Endometrial microvascular endothelial cells (primary cell): ENCODE measurements around the gene INPP4B. TPM values are rescaled to one million over a fixed set of nuclear protein-coding genes. Genes with fewer than 3 reads are reported as not detected.

ENCODE experiments used
- in situ Hi-C: cut with HindIII; loops from 2 replicates; pipeline ENCODE4 v1.10.0; 2017; ENCODE audit warnings: low sequenced_read_pairs, low pct_unique_long_range_greater_than_20kb; ENCODE audit errors: inconsistent ontology term
- total RNA-seq: library from RNA; depleted of rRNA; stranded (reverse); fragments of >200 nt; gene quantifications from one replicate; pipeline ENCODE4 v1.2.3, GENCODE V29; 2015; ENCODE audit errors: inconsistent ontology term

INPP4B gene
- total RNA-seq, 1 donor from 2014 or later: 0.46 TPM

DNA sequence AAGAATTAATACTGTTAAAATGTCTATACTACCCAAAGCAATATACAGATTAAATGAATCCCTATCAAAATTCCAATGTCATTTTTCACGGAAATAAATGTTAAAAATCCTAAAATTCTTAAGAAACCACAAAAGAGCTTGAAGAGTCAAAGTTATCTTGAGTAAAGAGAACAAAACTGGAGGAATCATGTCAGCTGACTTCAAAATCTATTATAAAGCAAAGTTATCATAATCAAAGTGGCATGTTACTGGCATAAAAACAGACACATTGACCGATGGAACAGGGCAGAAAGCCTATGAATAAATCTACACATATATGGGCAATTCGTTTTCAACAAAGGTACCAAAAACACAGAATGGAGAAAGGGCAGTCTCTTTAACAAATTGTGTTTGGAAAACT, 579.0 kb downstream of the INPP4B start:
- in situ Hi-C loops: no loop called here

DNA sequence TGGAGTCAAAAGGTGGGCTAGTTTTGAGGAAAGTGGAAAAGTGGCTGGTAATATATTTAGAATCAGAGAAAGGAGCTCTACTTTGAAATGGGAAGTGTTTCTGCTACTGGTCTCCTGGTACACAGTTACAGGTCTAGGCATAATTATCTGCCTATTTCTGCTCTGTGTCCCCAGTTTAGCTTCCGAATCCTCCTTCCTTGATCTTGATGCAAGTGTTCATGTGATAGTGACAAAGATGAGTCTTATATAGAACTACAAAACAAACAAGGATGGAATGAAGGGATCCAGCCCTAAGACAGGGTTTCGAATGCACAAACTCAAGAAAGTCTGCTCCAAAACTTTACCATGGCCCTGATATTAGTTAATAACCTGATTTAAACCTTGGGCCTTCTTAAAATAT, 580.2 kb downstream of the INPP4B start:
- in situ Hi-C loops: no loop called here

DNA sequence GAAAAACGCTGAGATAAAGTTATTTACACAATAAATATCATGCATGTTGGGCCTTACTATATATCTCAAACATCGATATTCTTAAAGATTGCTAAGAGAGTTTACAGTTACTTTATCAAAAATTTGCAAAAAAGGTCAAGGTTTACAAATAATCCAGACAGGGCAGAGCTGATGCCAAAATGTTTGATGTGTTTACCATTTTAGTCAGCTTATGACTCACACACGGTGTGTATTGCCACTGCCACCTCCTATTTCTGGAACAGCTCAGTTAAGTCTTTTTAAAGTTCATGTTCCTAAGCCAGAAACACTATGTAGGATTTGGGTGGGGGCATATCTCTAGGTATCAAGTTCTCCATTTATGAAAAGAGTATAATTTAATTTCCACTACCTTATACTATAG, 580.6 kb downstream of the INPP4B start:
- in situ Hi-C loops: no loop called here

DNA sequence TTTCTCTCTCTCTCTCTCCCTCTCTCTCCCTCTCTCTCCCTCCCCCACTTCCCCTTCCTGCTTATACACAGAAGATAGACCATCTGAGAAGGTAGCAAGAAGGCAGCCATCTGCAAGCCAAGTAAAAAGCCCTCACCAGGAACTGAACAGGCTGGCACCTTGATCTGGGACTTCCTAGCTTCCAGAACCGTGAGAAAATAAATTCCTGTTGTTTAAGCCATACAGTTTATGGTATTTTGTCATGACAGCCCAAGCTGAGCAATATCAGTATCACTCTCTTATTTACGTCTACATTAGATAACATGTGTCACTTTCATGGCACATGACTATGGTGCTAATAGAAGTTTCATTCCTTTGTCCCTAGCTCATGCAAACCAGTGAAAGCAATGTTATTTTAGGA, 581.1 kb downstream of the INPP4B start:
- in situ Hi-C loops: no loop called here

DNA sequence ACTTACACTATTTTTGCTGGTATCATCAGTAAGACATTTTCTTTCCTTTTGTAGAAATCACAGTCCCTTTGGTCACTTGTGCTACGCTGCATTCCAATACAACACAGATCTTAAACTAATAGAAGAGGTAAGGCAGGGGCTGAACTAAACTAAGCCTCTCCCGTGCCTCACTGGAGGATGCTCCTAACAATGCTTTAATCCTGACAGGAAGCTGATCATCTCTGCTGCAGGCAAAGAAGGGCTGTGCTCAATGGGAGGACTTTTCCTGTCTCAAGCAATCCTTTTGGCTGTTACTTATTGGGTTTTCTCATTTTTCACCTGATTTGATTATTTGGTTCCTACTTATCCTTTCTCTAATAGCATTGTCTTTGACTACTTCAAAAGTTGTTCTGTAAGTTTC, 583.1 kb downstream of the INPP4B start:
- in situ Hi-C loops: no loop called here

DNA sequence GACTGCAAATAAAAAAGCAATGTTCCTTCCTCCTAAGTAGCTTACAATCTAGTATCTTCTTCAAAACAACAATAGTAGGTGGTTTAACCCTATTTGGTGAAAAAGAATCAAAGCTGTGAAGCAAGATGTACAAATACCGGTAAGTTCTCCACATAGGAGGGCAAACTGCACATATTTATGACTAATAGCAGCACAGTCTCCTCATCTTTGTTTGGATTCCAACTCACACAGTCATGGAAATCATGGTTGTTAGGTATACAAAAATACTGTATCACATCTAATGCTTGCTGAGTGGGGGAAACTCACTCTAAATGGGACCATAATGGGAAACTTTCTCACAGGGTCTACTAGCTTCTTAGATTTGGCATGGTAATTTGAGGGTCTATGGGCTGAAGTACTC, 597.2 kb downstream of the INPP4B start:
- in situ Hi-C loops: no loop called here

DNA sequence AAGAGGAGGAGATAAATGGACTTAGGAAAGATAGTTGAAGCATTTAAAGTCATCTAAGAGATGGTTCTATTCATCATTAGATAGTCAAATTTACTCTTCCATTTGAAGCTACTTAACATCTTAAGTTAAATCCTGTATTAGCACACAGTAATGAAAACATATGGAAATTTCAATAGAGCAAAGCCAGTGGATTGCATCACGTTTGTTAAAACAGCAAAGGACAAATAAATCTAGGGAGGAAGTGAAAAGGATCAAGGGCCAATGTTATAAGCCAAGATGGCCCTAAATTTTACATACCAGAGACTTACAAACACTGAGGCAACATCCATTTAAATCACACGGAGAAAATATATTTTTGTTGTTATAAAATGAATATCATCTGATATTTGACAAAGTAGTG, 602.8 kb downstream of the INPP4B start:
- in situ Hi-C loops: no loop called here

DNA sequence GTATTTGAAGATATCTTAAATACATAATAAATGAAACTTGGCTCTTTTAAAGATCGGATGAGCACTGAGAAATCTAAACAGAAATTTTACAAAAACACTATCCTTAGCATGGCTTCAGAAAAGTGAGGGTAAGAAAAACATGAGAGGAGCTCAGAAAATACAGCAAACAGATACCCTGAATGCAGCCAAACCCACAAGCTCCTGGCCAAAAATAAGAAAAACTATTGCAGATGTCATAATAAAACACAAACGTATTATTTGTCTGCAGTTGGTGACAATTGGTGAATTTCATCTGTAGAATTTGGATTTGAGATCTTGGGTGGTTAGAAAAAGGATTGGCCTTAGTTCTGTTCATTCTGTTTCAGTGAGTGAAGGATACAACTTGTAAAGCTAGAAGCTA, 603.9 kb downstream of the INPP4B start:
- in situ Hi-C loops: no loop called here

DNA sequence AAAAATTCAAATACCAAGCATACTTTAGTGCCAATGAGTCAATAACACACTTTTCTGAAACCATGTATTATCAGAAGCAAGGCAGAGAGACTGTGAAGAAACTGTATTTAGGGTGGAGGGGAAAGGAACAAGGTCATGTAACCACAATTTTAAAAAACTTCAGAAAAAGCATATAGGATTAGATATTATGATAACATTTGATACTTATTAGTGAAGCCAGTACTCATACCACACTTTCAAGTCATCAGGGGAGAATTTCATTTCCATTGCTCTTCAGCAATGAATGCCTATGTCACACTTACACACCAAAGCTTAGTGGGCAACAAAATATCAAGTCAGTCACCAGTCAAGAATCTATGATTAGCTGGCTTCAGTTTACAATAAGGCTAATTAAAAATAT, 607.5 kb downstream of the INPP4B start:
- in situ Hi-C loops: no loop called here

DNA sequence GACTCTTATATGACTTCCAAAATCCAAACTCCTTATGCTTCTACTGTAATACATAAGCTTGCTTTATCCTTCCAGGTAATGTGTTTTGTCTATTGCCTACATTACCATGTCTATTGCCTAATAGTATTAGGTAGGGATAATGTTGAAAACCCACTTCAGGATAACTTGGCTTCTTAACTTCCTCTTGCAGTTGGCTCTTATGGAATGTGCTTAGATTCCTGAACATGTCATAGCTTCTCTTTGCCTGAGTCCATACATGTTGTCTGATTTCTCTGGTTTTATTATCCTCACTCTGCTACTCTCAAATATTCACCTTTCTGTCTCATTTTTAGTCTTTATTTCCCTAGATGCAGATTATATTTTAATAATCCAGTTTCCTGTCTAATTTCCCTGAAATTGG, 609.8 kb downstream of the INPP4B start:
- in situ Hi-C loops: no loop called here

DNA sequence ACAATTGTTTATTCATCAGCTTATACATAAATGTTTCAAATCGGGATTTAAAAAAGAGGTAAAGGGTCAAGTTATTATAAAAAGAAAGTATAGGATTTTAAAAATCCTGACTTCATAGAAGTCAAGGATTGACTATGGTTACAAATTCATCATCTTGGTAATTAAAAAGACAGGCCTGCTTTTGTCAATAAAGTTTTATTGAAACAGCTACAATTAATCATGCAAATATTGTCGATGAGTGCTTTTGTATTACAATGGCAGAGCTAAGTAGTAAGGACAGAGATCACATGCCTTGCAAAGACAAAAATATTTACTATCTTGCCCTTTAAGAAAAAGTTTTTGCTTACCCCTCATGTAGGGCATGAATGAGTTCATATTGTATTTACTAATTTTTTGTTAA, 614.3 kb downstream of the INPP4B start:
- in situ Hi-C loops: no loop called here

DNA sequence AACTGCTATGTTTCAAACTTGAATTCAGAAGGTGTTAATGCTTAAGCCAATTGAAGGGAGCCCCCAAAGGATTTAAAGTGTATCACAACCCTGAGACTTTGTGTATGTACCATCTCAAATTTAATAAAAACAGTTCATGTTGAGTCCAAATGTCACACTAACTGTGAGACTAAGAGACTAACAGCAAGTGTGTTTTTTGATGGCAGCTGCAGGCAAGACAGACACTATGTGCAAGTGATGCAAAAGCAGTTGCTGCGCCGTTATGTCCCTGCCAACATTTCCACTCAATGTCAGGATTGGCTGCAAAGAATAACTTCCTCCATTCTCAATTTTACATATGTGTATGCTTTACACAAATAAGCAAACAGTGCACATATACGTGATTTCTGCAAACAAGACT, 615.1 kb downstream of the INPP4B start:
- in situ Hi-C loops: no loop called here

DNA sequence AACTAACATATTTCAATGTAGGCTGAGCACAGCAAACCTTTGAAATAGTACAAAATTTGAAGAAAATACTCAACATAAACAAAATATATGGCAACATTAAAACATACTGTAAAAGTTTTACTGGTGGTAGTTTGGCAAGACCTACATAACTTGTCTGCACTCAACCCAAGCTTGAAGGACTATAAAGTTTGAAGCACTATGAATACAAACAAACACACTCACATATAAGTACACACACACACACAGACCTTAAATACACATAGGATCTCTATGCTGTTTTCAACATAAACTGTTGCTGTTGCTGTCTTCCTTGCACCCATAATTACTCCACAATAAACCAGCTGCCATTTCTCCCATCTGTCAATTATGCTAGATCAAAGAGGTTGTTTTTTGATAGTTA, 620.1 kb downstream of the INPP4B start:
- in situ Hi-C loops: no loop called here

DNA sequence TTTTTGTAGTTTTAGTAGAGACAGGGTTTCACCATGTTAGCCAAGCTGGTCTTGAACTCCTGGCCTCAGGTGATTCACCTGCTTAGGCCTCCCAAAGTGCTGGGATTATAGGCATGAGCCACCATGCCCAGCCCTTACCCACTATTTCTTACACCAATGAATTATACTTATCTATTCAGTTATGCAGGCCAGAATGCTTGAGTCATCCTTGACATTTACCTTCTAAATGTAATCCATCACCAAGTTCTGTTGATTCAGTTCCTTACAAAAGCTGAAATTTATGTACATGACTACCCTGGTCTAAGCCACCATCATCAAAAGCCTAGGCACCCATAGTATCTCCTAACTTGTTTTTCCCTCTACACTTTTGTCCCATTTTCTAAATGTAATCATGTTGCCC, 624.0 kb downstream of the INPP4B start:
- in situ Hi-C loops: no loop called here

DNA sequence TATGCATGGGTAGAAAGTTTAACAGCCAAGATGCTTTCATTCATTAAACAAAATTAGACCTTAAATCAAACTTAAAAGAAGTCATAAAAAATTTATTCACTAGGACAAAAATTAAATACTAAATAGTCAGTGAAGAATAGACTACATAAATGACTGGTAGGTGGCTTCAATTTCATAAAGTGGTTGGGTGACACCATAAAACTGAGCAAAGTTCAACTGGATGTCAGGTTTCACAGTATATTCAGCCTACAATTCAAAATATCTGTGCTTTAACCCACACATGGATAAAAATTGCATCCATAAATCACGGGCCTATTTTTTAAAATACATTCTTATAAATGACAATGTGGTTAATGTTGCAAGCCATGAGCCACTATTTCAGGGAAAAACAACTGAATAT, 627.4 kb downstream of the INPP4B start:
- in situ Hi-C loops: no loop called here

DNA sequence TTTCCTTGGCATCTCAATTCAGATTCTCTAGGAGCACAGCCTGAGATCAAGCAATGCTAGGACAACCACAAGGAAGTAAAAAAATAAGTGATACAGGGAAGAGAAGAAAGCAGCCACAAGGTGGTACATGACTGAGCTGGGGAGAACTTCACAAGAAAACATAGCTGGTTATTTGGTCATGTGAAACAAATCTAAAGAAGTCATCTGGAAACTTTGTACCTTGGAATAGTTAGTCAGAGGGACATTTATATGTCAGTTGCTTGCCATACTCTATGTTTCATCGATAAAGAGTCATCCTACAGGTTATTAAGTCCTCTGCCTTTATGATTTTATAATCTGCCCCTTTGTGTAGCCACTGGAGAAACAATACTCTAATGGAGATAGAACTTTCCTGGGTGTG, 634.7 kb downstream of the INPP4B start:
- in situ Hi-C loops: no loop called here

DNA sequence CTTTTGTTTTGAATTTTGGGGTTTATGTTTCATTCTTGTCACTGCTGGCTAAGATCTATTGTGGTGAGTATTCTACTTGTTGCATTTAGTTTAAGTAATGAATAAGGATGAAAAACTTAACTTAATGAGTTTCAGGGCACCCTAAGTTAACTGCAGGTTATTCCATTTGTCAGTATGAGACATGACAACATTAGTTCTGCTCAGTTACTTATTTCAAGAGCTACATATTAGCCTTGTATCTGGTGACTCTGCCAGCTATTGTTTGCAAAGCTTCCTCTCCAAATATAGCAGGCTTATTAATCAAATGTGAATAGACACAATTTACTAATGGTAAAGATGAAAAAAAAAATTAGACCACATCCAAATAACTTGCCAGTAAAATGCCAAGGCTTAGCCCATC, 642.6 kb downstream of the INPP4B start:
- in situ Hi-C loops: no loop called here

DNA sequence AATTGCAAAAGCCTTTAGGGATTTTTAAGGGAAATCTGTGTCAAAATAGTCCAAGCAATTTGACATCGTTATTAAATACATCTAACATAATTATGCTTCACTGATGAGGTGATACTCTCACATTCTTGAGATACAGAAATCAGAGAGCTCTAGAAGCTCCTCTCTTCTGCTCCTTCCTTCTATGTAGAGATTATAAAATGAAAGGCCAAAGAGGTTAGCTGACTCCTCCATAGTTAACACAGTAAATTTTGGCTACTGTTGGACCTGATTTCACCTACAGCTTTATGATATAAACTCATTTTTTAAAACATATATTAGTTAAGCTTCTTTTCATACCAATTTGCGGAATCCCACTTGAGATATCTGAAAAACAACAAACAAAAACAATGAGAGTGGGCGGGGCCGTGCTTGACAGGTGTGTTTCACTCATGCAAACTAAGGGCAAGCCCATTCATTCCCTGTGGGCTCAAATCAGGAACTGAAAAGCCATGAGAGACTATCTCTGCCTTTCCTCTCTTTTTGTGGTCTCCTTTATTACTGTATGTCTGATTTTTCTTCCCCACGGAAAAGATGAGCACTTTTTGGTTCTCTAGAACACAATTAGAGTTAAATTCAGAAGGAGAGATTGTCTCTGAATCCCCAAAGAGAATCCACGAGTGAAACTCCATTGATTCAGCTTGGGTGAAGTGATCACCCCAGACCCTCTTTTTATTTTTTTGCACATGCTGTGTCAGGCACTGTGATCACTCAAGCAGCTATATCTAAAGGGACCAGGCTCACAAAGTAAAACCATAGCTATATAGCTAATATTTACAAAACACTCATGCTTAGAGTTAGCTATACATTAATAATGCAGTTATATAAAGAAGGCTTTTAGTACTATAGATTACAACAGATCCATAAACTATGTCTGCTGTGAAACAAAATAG, 643.4 kb downstream of the INPP4B start:
- in situ Hi-C loops: no loop called here

DNA sequence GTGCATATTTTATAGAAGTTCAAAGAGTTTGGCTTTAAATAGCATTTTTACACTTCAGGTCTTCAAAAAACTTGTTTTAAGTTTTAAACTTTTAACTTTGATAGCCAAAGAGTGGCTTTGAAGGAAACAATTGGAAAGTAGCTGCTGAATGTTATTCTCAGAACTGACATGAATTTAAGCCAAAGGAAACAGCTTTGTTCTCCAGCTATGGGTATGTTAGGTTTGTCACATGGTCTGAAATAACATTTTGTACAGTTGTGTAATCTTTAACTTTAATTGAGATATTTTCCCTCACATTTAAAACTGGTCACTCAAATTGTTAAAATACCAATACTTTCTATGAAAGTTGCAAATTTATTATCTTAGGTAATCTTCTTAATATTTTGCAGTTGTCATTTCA, 645.1 kb downstream of the INPP4B start:
- in situ Hi-C loops: no loop called here

DNA sequence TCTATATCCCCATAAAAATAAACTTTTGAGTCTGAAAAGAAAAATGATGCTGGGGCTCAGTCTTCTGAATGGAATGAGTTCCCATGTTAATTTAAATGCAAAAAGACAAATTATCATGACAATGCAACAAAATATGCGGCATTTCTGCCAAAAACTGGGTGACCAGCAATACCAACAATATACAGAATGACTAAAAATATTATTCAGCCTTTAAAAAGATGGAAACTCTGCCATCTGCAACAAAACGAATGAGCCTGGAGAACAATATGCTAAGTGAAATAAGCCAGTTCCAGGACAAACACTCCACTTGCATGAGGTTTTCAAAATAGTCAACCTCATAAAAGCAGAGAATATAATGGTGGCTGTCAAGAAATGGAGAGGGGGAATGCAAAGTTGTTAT, 651.2 kb downstream of the INPP4B start:
- in situ Hi-C loops: no loop called here

DNA sequence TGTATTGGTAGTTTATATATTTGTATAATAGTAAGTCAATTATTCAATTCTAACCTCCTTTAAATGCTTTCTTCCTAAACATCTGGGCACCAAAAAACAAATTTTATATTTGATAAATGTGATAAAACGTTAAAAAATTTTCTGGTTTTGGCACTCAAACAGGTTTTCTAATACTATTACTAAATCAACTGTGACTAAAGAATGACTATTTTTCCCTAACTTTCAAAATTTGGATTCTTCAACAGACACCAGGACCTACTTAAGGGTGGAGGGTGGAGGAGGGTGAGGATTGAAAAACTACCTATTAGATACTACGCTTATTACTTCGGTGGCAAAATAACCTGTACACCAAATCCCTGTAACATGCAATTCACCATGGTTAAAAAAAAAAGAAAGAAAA, 654.2 kb downstream of the INPP4B start:
- in situ Hi-C loops: no loop called here
